Measurements from ENCODE around the gene RPA1.
"Not testable (repeated sequence)": the region's sequence is repeated elsewhere in the genome, so short reads cannot be mapped to it uniquely, and the experiment has no call there.

Gene RPA1

DNA sequence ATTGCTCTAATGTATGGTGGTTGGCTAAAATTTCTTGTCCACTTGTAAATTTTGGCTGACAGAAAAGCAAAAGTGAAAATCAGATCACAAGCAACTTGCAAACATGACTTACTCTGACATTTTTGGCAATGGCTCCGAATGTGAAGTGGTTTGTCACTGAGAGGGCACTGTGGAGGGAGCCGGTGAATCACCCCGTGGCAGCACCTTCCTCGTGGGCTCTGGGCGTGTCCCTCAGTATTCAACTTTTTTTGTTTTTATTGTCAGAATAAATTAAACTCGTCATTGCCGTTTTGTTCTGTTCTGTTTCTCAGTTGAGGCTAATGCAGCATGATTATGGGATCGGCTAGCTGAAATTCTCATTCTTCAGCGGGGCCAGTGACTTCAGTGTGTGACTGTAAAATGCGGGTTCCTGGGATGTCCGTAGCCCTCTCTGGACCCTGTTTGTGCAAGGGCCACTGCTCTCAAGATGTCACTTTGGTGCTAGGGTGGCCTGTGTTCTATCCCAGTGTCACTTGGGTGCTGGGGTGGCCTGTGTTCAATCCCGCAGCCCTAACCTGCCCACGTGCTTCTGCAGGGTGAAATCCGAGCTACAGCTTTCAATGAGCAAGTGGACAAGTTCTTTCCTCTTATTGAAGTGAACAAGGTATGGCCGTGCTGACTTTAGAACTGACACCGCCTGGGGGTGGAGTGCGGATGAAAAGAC, 48.8 kb downstream of the RPA1 start:
- DNase-seq (ENCODE audit: low read depth in 1 of 2, low spot score in 1 of 2), result no peak

DNA sequence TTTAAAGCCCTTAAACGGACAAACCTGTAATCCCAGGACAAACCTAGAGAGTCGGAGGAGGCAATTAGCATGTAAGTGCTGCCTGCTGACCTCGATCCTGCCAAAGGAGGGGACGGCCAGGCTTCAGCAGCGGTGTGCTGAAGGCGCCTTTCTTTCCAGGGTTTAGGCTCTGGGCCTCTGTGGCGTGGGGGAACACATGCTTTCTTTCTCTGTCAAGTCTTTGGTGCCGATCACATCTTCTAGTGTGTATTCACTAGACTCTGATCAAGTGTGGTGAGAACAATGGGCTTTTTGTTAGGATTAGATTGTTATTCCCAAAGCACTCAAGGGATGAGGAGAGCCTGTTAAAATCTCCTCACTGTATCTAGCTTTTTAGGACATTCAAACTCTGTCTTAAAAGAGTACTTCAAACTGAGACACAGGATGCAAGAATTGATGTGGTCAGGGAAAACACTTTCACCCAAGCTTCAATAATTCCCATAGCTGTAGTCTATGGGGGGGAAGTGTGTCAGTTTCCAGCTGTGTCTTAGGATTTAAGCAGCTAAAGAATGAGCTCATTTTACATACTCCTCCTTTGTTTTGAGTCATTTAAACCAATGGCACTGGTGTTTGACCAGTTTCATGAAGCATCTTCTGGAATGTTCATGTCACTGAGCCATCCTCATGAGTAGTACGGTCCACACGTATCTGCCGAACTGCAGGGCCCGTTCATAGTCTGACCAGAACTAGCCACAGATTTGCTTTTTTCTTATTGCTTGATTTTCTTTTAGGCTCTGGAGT, 51.2 kb downstream of the RPA1 start:
- DNase-seq (ENCODE audit: low read depth in 1 of 2, low spot score in 1 of 2), result no peak

DNA sequence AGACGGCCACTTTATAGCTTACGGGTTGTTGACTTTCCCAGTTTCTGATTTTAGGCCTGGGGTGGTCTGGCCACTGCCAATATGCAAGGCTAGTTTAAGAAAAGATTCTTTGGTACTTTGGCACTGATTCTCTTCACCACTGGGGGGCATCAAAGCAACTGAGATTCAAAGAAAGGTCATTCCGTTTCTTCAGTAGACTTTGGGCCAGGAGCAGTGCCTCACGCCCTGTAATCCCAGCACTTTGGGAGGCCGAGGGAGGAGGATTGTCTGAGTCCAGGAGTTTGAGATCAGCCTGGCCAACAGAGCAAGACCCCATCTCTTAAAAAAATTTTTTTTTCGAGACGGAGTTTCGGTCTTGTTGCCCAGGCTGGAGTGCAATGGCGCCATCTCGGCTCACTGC, 53.0 kb downstream of the RPA1 start:
- no peak for DNase-seq (ENCODE audit: low read depth in 1 of 2, low spot score in 1 of 2)

DNA sequence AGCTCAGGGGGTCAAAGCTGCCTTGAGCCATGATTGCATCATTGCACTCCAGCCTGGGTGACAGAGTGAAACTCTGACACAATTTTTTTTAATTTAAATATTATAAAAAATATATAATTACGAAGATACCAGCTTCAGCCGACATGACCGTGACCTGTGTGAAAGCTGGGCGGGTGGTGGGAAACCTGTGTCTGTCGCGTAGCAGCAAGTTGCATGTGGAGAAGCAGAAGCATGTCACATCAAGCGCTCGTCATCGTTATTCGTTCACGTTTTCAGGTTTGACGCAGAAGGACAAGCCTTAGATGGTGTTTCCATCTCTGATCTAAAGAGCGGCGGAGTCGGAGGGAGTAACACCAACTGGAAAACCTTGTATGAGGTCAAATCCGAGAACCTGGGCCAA, 53.7 kb downstream of the RPA1 start:
- DNase-seq (ENCODE audit: low read depth in 1 of 2, low spot score in 1 of 2), result no peak

DNA sequence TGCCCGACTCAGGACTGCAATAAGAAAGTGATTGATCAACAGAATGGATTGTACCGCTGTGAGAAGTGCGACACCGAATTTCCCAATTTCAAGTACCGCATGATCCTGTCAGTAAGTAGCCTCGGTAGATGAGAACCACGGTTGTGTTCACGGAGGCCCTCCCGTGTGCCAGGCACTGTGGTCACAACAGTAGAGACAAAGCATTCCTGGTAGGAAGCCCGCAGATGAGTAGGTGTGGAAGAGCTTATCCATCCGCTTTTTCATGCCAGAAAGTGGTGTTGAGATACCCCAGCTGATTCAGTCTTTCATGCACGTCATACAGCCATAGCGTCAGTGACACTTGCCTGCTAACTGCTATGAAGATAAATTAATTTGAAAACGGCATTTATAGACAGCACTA, 58.9 kb downstream of the RPA1 start:
- DNase-seq (ENCODE audit: low read depth in 1 of 2, low spot score in 1 of 2), result no peak

DNA sequence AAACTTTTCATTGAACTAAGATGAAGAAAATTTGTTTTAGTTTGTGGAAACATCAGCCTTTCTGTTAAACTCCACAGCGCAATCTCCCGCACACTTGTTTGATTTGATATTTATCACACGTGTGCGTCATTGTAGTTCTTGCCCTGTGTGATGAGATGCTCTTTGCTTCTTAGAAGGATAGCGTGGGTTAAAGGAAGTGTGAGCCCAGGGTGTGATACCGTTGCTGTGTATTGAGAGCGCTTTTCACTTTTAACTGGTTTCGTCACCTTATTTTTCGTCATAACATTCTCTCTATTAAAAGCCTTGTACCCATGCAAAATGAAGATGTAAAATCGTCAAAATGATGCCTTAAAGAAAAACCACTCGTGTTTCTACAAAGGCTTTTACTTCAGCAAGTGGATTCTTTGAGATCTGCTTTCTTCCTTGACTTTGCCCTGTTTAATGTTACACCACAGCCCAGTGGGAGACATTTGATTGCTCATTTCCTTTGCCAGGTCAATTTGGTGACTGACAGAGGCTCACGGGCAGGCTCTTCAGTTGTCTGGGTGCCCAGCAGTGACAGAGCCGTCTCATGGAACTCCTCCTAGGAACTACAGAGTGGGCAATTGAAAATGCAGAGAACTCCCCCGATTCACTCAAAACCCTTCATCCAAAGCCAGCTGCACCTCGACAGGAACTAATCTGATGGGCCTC, 61.1 kb downstream of the RPA1 start:
- no peak for DNase-seq (ENCODE audit: low read depth in 1 of 2, low spot score in 1 of 2)

DNA sequence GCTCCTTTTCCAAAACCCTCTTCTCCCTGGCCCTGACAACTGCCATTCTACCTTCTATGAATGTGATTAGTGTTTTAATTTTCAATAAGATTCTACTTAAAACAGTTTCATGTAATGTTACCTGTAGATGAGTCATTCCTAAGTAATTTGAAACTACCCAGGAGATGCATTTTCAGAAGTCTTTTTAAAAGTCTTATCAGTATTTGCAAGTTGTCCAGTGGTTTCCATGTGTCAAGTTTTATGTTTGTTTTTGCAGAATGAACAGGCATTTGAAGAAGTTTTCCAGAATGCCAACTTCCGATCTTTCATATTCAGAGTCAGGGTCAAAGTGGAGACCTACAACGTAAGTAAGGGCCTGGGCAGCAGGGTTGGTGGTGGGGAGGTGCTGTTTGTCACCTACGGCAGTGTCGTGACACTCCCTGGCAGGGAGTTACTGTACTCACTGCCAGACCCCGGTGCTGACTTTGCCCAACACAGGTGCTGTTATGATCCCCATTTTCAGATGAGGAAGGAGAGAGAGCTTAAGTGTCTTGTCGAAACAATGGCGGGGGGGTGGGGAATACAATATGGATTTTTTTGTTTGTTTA, 65.0 kb downstream of the RPA1 start:
- no peak for DNase-seq (ENCODE audit: low read depth in 1 of 2, low spot score in 1 of 2)

DNA sequence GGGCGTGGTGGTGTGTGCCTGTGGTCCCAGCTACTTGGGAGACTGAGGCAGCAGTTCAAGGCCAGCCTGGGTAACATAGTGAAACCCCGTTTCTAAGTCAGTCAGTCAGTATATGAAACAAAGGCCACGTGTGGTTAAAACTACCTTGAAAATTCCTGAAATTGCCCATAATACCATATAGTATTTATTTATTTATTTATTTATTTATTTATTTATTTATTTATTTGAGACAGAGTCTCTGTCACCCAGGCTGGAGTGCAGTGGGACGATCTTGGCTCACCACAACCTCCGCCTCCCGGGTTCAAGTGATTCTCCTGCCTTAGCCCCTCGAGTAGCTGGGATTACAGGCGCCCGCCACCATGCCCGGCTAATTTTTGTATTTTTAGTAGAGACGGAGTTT, 65.7 kb downstream of the RPA1 start:
- not testable (repeated sequence) for DNase-seq (ENCODE audit: low read depth in 1 of 2, low spot score in 1 of 2)

DNA sequence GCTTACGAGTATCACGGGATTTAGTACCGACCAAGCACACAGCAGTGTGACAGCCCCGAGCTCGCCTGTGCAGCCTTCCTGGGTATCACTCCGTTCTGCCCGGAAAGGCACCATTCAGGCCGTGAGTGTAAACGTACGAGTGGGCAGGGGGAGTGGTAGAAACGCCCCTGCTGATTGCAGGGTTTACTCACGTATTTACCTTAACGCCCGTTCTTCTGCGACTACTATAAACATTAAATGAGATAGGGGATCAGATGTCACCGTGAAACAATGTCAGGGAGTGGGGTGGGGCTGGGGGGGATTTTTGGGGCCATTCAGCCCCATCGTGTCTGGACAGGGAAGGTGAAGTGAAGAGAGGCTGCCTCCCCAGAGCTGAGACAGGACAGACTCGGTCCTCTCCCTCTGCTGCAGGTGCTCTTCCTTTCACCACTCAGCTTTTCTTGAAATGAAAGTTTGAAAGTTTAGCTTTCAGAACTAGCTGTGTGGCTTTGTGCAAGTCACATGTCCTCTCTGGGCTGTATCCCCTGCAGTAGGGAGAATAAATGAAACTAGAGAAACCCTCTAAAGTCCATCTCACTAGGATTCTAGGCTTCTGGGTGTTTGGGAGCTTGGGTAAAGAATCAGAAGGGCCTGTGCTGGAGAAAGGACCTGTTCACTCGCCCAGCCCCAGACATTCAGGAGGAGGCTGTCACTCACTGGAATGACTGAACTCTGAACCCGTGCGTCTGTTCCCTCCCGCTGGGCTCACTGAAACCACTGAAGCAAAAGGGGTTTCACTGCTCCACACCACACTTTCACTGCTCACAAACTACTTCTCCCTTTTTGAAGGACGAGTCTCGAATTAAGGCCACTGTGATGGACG, 66.7 kb downstream of the RPA1 start:
- DNase-seq (ENCODE audit: low read depth in 1 of 2, low spot score in 1 of 2), result no peak

DNA sequence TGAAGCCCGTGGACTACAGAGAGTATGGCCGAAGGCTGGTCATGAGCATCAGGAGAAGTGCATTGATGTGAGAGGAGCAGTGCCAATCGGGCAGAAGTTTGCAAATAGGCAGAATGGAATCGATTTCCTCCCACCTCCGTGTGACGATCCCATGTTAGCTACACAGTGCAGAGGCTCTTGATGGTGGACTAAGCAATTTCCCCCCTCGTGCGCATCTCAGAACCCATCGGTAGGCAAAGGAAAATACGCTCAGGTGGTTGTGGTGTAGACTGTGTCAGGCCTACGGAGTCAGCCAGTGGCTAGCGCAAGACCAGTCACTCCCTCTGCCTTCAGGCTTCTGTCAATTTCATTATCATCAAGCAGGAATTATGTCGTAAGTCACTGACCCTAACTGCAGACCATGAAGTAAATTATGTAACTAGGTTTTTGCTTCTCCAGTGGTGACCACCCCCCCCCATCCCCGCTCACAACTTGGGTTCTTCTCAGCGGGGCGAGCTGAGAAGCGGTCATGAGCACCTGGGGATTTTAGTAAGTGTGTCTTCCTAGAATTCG, 67.4 kb downstream of the RPA1 start:
- no peak for DNase-seq (ENCODE audit: low read depth in 1 of 2, low spot score in 1 of 2)

DNA sequence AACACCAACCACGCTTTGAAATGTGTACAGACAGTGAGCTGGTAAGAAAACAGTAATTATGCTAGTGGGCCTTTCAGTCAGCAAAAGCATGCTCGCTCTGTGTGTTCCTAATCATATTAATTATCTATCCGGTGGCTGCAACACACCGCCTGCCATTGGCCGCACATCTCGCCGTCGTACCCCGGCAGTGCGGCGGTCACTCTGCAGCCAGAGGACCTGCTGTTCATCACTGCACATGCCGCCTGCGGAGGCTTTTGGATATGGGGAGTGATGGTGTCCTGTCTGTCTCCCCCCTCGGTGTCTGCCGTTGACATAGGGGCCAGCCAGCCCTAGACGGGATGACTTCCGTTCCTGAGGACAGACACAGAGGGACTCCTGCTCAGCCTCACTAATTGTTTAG, 68.5 kb downstream of the RPA1 start:
- DNase-seq (ENCODE audit: low read depth in 1 of 2, low spot score in 1 of 2), result no peak

DNA sequence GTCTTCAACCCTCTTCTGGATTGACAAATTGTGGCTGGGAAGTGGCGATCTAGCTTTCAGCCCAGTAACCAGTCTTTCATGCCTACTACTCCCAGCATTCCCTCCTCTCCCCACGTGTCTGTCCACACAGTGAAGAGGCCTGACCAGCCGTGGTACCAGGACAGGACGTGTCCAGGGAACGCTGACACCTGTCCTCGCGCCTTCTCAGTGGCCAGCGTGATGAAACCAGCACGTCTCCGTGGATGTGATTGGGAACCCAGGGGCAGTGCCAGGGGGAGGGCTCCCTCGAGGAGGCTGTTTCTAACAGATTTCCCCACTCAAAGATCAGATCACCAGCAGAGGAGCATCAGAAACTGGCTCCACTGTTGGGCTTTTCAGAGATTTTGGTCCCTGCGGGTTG, 69.1 kb downstream of the RPA1 start:
- no peak for DNase-seq (ENCODE audit: low read depth in 1 of 2, low spot score in 1 of 2)

DNA sequence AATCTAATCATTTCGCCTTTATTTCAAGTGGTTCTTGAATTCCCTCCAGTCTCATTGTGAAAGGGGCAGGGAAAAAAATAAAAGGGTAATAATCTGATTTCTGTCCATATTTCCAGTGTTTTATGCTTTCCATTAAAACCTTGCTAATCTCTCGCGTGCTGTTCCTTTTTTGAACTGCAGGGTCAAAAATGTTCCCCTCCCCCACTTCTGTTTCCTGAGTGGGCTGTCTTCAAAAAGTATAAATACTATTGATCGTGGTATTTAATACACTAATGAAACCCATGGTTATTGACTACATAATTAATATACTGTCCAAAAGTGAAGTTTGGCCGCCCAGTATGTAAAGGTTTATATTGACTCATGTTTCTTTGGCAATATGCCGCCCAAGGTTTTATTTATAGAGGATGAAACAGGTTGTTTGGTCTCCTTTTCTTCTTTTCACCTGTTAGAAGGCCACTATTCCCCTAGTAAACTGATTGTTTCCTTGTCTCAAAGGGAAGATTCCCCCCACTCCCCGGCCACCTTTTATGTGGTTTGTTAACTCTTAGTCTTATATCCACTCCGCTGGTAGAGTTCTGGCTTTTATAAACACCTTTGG, 69.7 kb downstream of the RPA1 start:
- no peak for DNase-seq (ENCODE audit: low read depth in 1 of 2, low spot score in 1 of 2)

DNA sequence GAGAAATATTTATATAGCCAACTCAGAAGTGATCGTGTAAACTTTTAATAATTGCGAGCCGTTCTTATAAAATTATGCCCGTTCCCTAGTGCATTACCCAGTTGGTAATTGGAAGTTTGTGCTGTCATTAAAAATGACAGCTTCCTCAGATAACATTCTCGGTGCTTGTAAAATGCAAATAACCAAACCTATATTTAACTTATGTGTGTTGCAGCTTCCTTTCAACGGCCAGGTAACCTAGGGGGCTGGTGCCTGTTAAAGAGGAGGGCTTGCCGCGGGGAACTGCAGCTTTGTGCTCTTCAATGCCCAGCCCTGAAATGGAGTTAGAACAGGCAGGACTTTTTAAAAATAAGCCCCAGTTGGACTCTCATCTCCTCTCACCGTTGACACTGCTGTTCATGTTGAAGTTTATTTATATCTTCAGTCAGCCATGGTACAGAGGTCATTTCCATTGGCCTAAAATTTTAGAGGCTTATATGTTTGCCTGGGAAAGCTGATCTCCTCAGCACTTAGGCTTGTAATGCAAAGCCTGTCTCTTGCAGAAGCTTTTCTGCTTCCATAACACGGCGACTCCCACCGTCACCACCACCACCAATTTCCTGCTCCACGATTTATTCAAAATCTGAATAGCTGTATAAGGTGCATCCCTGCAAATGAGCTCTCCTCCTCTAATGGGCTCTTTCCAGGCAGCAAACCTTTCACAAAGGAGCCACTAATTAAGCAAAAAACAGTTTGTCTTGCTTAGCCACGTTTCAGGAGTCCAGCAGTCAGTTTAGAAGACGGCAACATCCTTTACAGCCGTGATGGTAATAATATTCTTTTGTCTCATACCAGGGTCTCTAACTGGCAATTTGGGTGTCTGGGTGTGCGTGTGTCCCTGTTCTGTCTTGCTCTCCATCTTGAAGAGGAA, 74.7 kb downstream of the RPA1 start:
- DNase-seq (ENCODE audit: low read depth in 1 of 2, low spot score in 1 of 2), result no peak

DNA sequence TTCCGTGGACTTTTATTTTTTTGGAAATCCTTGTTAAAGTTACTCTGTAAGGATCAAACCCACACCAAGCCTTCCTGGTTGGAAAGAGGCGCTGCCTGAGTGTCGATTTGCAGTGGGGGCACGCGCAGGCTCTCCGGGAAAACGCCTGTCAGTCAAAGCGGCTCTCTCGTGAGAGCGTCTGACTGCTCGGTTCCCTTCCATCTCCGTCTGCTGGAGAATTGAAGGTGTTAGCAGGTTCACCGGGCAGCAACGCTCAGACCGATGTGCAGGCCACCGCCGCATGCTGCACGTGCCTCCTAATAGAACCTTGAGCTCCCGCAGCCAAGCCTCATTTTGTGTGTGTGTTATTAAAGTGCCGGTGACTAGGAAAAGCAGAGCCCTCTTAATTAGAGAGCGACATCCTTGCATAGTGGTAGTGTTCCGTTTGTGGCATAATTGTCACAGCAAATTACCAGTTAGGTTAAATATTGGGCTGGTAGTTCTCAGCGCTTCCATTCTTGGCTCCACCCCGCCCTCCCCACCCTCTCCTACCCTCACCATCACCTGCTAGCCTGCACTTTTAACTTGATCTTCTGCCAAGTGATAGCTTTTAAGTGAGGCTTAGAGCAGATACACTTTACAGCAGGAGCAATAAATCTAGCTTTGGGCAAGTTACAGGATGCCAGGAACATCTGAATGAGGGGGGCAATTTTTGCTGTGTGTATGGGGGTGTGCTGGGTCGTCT, 75.5 kb downstream of the RPA1 start:
- DNase-seq (ENCODE audit: low read depth in 1 of 2, low spot score in 1 of 2), result no peak

DNA sequence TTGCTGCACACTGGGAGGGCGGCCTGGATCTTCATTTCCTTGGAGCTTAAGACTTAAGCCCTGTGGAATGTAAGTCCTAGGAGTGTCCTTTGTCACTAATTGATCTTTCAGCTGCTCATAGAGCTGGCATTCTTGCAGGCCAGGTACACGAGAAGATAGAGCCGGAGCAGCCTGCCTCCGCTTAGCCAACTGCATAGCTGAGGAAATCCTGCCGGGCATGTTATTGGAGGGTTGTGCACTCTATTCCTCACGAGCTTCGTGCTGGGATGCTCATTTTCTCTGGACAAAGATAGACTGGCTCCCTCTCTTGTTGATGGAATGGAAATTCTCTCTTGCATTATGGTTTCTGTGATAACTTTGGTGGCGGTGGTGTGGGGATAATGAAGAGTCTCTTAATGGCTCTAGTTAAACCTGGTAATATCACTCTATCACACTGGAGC, 76.9 kb downstream of the RPA1 start:
- no peak for DNase-seq (ENCODE audit: low read depth in 1 of 2, low spot score in 1 of 2)

DNA sequence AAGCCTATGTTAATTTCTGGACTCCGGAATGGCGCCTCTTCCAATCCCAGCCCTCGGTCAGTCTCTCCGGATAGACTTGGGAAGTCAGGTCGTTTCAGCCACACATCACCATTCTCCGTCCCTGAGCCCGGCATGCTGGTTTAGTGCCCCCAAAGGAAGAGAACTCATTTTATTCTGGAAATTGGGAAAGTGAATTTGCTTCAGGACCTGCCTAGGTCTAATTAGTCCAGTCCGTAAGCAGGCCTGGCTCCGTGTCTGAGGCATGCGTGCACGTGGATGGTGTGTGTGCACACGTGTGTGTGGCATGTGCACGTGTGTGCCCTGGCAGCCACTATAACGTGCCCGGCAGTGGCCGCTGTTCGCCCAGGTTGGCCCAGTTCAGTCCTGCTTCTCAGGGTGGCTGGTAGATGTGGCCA, 77.4 kb downstream of the RPA1 start:
- no peak for DNase-seq (ENCODE audit: low read depth in 1 of 2, low spot score in 1 of 2)

DNA sequence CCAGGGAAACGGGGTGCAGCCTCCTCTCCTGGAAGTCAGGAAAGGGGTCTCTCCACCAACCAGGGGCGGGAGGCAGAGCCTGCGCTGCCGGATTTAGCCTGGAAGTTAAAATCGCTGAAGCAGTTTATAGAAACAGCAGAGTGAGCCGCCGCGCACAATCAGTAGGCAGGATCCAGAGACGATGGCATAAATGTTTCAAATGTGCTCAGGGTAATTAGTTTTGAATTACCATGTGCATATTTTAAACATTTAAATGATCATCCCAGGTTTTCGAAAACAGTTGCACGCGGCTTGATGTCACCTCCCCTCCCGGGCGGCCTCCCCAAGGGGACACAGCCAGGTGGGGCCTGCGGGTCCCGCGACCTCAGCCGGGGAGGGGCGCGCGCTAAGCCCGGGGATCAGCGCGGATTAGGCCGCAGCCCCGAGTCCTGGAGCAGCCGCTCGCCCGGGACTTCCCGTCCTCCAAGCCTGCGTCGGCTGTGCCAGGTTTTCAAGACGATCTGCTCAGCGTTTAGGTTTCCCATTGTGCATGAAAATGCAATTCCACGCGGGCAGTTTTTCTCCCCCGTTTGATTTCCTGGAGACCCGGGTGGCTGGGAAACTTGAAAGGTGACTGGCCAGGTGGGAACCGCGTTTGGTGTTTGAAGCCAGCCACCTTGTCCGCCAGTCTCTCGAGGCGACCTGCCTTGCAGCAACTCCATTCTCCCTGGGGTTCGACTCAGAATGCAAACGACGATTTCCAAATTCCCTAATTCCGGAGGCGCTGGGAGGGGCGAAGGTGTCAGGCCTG, 78.3 kb downstream of the RPA1 start:
- DNase-seq (ENCODE audit: low read depth in 1 of 2, low spot score in 1 of 2), result peak in 1 of 2 donors; percentile 6

All from stimulated activated CD4-positive, alpha-beta T cell treated with anti-CD3 and anti-CD28 coated beads, Interleukin-15, amount 100 ng/mL, for 1 hour (primary cell).